ENCODE data around the gene ANLN.
"Not testable (repeated sequence)": the region's sequence is repeated elsewhere in the genome, so short reads cannot be mapped to it uniquely, and the experiment has no call there.

ANLN gene

GRCh38 chr7:36378555-36378954, 11.1 kb upstream of the ANLN start:
- not testable (repeated sequence) for DNase-seq

- DNase-seq = no peak
These were observed 9.7 kb upstream of the ANLN start for GRCh38 chr7:36379831-36380504.

DNA sequence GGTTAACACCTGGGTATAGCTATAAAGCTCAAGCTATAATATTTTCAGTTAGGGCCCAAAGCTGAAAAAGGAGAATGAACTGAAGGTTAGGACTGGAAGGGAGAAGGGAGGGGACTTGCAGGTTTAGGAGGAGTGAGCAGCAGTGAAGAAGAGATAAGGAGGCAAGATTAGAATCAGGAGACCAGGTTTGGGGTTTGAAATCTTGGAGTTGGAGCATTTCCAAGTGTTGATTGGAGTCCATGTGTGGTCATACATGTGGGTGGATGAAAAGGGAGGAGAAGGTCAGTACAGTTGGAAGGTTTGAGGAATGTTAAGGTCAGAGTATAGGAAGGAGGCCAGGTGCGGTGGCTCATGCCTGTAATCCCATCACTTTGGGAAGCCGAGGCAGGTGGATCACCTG, 8.6 kb upstream of the ANLN start:
- DNase-seq = no peak

DNA sequence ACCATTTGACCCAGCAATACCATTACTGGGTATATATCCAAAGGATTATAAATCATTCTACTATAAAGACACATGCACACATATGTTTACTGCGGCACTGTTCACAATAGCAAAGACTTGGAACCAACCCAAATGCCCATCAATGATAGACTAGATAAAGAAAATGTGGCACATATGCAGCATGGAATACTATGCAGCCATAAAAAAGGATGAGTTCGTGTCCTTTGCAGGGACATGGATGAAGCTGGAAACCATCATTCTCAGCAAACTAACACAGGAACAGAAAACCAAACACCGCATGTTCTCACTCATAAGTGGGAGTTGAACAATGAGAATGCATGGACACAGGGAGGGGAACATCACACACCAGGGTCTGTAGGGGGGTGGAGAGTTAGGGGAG, 6.4 kb upstream of the ANLN start:
- not testable (repeated sequence) for DNase-seq

GRCh38 chr7:36385646-36386045, 4.0 kb upstream of the ANLN start:
- not testable (repeated sequence) for DNase-seq

DNA sequence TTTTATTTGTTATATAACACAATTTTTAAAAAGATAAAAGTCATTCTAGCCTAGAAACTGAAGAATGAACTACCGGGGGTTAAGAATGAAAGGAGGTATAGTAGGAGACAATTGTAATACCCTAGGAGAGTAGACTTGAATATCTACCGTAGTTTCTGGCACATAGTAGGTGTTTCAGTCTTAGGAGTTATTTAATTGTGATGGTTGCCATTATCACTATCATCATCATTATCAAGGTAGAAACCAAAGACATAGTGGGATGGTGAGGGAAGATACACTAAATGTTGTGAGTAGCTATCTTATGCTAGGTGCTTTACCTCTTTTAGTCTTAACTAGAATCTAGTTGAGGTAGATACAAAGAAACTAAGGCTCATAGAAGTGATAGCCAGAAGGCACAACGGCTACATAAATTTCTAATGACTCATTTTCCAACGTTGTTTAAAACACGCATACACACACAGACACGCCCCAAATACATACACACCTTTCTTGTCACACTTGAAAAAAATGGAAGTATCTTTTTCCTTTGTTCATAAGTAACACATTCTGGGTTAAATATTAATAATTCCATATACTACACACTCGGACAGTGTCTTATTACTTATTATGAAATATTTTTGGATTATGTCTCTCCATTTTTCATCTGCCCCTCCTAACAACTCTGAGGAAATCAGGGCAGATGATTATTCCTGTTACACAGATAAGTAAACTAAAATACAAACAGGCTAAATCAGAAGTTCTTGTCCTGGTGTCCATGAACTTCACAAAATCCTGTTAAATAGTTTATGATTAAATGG, 2.0 kb upstream of the ANLN start:
- no peak for DNase-seq

DNA sequence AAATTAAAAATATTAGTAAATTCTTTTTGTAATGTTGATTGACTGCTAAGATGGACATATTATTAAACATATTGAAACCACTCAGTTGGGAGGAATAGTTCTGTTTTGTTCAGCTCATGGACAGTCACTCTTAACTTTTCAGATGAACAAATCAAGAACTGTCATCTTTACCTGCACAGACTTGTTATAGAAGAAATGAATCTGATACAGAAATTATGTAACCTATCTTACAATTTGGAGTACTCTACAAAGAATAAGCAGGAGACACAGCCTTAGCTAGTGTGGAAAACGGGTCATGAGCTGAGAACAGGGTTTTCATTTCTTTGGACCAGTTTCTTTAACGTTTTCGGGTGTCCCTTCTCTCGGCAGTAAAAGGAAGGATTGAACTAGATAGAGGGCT, 1.2 kb upstream of the ANLN start:
- no peak for DNase-seq

- peak; percentile 74 to 95 (median 94) for DNase-seq
These were observed 783 bp downstream of the ANLN start for GRCh38 chr7:36390199-36391090.

GRCh38 chr7:36391436-36392198, 2.0 kb downstream of the ANLN start:
- peak in 2 of 3 experiments; percentile 44 to 73 for DNase-seq

DNA sequence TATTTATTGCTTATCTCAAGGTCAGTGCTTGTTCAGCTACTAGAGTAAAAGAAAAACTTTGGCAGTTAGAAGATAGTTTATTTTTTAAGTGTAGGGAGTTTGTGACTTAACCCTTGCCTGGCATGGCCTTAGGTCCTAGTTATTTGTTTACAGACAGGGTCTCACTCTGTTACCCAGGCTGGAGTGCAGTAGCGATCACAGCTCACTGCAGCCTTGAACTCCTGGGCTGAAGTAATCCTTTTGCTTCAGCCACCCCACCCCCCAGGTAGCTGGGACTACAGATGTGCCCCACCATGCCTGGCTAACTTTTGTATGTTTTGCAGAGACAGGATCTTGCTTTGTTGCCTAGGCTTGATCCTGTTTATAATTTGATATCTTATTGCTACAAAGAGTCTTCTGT, 4.2 kb downstream of the ANLN start:
- DNase-seq = no peak

DNA sequence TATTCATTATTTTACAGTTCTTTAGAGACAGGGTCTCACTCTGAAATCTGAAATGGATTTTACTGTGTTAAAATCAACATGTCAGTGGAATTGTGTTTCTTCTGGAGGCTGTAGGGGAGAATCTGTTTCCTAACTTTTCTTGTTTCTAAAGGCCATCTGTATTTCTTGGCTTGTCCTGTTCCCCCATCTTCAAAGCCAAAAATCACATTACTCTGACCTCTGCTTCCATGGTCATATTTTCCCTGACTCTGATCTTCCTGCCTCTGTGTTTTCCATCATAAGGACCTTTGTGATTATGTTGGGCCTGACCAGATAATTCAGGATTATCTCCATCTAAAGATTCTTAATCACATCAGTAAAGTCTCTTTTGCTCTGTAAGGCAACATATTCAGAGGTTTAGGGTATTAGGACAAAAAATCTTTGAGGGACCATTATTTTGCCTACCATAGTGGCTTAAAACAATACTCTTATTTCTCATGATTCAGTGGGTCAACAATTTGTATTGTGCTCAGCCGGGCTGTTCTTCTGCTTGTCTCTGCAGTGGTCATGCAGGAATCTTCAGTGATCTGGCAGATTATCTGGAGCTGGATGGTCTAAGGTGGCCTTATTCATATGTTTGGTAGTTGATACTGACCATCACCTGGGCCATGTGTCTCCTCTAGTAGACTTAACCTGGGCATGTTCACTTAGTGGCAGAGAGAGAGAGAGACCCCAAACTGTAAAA, 5.7 kb downstream of the ANLN start:
- no peak for DNase-seq

GRCh38 chr7:36396150-36396549, 6.5 kb downstream of the ANLN start:
- DNase-seq = no peak

GRCh38 chr7:36400036-36400435, 10.4 kb downstream of the ANLN start:
- DNase-seq = no peak

DNA sequence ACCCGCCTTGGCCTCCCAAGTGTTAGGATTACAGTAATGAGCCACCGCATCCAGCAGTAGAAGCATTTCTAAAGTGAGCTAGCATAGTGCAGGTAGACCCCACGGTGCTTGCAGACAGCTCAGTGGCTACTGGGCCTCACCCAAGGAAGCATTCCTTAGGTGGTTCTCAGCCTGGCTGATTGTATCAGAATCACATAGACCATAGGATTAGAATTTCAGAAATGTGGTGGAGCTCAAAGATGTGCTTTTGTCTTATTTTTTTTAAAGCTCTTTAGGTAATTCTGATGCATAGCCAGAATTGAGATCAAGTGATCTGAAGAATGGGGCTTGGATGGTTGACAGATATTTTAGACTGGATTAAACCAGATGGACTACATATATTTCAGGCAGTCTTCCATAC, 10.9 kb downstream of the ANLN start:
- no peak for DNase-seq

- DNase-seq = no peak
These were observed 13.8 kb downstream of the ANLN start for GRCh38 chr7:36403452-36403851.

- no peak for DNase-seq
These were observed 15.2 kb downstream of the ANLN start for GRCh38 chr7:36404639-36405408.

DNA sequence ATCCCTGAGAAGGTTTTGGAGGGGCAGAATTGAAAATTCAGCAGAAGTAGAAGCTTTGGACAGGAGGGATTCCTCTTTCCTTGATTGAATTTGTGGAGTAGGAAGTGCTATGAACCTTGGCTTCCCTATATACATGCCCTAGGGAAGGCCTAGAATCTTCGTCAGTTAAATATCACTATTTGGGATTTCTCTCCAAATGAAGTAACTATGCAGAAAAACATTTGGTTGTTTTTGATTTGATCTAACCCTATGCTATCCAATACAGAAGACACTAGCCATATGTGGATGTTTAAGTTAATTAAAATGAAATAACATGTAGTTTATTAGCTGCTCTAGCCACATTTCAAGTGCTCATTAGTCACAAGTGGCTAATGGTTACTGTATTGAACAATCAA, 15.7 kb downstream of the ANLN start:
- DNase-seq = no peak

- no peak for DNase-seq
These were observed 16.5 kb downstream of the ANLN start for GRCh38 chr7:36406156-36406555.

GRCh38 chr7:36407636-36408550, 18.2 kb downstream of the ANLN start:
- DNase-seq = no peak

DNA sequence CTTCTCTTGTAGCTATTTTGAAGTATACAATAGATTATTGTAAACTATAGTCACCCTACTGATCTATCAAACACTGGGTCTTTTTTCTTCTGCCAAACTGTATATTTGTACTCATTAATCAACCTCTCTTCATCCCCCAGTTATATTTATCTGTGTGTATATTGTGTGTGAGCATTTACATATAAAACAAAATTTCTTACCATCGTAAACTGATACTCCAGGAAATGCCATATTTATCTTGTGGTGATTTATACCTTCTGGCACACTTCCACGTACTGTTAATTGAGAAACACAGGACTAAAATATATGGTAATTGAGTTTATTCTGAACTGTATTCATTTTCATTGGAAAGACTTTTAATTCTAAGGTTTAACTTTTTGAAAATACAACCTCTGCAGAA, 18.9 kb downstream of the ANLN start:
- peak in 2 of 3 experiments; percentile 26 to 73 for DNase-seq

All from NCI-H1417 (cell line).